Mammary microvascular endothelial cell (primary cell): ENCODE data around the gene TRIM41. TPM values are rescaled to one million over a fixed set of nuclear protein-coding genes. Genes with fewer than 3 reads are reported as not detected.

ENCODE experiments used
- total RNA-seq: library from RNA; depleted of rRNA; stranded (reverse); fragments of >200 nt; gene quantifications from 2 replicates; pipeline ENCODE4 v1.2.3, GENCODE V29; 2015

The TRIM41 gene
- total RNA-seq = 7.2 and 8.1 TPM in 2 replicates

GRCh38 chr5:181223058-181223728 lies at the start of gene TRIM41:
TRIM41 (plus strand) TSS chr5:181223281; CDS start chr5:181224000, 719 bp downstream.

DNA sequence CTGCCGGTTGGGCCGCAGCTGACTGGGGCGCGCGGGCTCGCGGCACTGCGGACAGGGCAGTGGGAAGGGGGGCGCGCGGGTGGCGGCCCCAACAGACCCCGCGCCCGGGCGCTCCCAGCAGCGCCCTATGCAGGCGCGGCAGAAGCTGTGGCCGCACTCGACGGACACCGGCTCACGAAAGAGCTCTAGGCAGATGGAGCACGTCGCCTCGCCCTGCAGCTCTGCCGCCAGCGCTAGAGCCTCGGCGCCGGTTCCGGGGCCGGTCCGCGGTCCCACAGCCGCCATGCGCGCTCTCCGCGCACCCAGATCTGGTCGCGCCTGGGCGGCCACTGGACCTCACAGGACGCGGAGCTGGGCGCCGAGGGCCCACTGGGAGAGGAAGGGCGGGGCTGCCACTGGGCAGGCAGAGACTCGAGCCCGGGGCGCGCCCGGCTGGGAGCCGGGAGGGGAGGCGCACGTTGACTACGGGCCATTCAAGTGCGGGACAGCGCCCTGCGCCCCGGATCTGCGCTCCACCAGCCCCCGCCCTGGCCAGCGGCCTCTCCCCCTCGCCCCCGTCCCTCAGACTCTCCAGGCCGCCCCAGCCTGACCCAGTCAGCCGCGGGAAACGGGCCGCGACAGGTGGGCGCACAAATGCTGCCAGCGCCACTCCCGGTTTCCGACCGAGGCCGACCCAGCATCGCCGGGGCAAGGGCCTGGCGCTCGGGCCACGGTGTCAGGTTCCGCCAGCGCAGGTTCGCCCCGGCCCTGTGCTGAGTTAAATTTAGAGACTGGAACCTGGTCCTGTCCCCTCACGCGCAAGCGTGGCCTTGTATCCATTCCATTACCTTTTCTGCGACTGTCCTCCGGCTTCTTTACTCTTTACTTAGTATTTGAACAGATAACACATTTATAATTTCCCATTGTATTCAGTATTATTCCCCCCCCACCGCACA lies 18.0 kb upstream of the TRIM41 start, which contains the start of gene TRIM7:
TRIM7 (minus strand) TSS at position 371 of the 935 bp plus-strand sequence; CDS start at position 285, 86 bp downstream.

DNA sequence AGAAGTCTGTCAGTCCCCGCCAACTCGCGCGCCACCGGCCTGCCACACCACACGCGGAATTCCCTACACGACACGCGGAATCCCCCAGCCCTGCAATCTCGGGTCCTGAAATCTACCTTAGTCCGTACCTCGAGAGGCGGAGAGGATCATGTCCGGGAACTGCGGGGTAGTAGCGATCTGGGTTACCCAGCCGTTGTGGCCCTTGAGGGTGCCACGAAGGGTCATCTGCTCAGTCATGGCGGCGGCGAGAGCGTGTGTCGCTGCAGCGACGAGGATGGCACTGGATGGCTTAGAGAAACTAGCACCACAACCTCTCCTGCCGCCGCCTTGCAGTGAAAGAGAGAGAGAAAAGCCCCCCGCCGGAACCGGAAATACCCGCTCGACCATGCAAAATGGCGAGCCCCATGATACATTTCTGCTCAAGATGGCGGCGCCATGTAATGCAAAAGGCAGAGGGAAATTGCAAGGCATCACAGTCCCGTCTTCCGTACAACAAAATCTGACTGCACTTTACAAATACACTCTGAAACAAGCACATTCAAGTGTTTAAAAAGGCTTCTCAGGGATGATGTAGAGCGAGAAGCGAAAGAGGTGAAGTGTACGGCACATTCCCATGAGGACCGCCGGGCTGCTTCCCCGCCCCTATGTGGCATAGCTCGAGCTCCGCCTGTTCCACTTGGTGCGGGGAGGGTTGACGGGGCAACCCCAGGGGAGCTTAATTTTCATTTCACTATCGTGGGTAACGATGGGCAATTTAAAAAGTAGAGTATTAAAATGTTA lies 20.7 kb downstream of the TRIM41 start, which contains the start of gene RACK1:
RACK1 (minus strand) TSS at position 343 of the 780 bp plus-strand sequence; CDS start at position 237, 106 bp downstream.

DNA sequence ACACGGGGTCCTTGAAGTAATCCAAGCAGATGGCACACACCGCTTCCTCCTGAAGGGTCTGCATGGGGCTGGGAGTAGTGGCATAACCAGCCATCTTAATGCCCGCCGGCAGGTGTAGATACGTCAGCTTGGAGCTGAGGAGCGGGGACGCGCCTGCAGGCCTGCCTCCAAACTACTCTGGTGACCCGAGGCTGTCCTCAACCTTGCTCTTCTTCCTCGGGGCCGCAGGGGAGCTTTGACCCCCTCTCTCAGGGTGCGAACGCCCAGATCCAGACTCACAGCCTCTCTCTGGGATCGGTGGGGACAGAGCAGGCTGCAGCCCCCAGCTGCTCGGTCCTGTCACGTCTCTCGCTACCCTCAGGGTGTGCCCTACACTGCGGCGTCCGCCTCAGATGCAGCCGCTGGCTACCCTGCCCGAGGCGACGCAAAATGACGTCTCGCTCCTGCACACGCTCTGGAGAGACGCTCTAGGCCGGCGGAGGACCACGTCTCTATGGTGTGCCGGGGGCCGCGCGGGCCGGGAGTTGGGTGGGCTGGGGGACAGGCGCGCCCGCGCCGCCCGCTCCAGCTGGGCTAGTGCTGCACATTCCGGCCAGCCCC lies 37.7 kb downstream of the TRIM41 start, which contains the start of gene TRIM52:
TRIM52 (minus strand) TSS at position 424 of the 600 bp plus-strand sequence; CDS start at position 94, 330 bp downstream.

Other genes starting within 250 kb of the TRIM41 start
- not detected in 2 replicates for gene BTNL3, start 234.4 kb upstream of the TRIM41 start, total RNA-seq
- 0.05 TPM in 1 of 2 replicates, not detected in the other for gene BTNL9, start 183.0 kb upstream of the TRIM41 start, total RNA-seq
- gene OR2V1, start 92.1 kb upstream of the TRIM41 start, total RNA-seq = not detected in 2 replicates
- gene OR2V2, start 75.7 kb upstream of the TRIM41 start, total RNA-seq = not detected in 2 replicates
- 13.6 and 16.6 TPM in 2 replicates for gene TRIM7, start 18.1 kb upstream of the TRIM41 start, total RNA-seq
- gene RACK1, start 20.6 kb downstream of the TRIM41 start, total RNA-seq = 2,174 and 2,547 TPM in 2 replicates
- 3.6 and 5.4 TPM in 2 replicates for gene TRIM52, start 37.9 kb downstream of the TRIM41 start, total RNA-seq
- gene OR4F3, start 144.0 kb downstream of the TRIM41 start, total RNA-seq = not detected in 2 replicates